NCI-H446 treated with DMSO at 0.1 percent for 48 hours (cell line): ENCODE results near the gene PLCL2.

Source experiments
- DNase-seq: peaks from one replicate; lab custom pipeline; 2025; lab: John Stamatoyannopoulos, UW

PLCL2 gene

GRCh38 chr3:16866571-16866970, 18.2 kb upstream of the PLCL2 start:
- DNase-seq: no peak

- DNase-seq: no peak
These were observed 16.2 kb upstream of the PLCL2 start for GRCh38 chr3:16868513-16868912.

- DNase-seq: no peak
These were observed 15.3 kb upstream of the PLCL2 start for GRCh38 chr3:16869261-16870005.

- no peak for DNase-seq
These were observed 12.6 kb upstream of the PLCL2 start for GRCh38 chr3:16871915-16872842.

GRCh38 chr3:16873872-16874271, 10.9 kb upstream of the PLCL2 start:
- no peak for DNase-seq

- DNase-seq: no peak
These were observed 8.7 kb upstream of the PLCL2 start for GRCh38 chr3:16875876-16876550.

GRCh38 chr3:16877505-16877904, 7.2 kb upstream of the PLCL2 start:
- no peak for DNase-seq

GRCh38 chr3:16877911-16878310, 6.8 kb upstream of the PLCL2 start:
- no peak for DNase-seq

GRCh38 chr3:16881896-16882630, 2.7 kb upstream of the PLCL2 start:
- peak; percentile 39 for DNase-seq

- DNase-seq: no peak
These were observed 1.6 kb upstream of the PLCL2 start for GRCh38 chr3:16883057-16883722.

- DNase-seq: no peak
These were observed 1.1 kb upstream of the PLCL2 start for GRCh38 chr3:16883723-16884083.

- DNase-seq: no peak
These were observed 539 bp upstream of the PLCL2 start for GRCh38 chr3:16884084-16884747.

GRCh38 chr3:16885593-16886302, 993 bp downstream of the PLCL2 start:
- no peak for DNase-seq

- no peak for DNase-seq
These were observed 1.5 kb downstream of the PLCL2 start for GRCh38 chr3:16886303-16886683.

GRCh38 chr3:16887130-16887529, 2.4 kb downstream of the PLCL2 start:
- DNase-seq: no peak

- no peak for DNase-seq
These were observed 3.6 kb downstream of the PLCL2 start for GRCh38 chr3:16888356-16888755.

GRCh38 chr3:16888785-16889607, 4.2 kb downstream of the PLCL2 start:
- no peak for DNase-seq

- no peak for DNase-seq
These were observed 6.0 kb downstream of the PLCL2 start for GRCh38 chr3:16890597-16891333.
